GM12878 (cell line): ENCODE measurements around the gene RHOT1. TPM values are rescaled to one million over a fixed set of nuclear protein-coding genes. Genes with fewer than 3 reads are reported as not detected.

Experiments
- ATAC-seq: fragments of 200-7000 bp; cut with Tn5 transposase; 3 replicates; pipeline ENCODE4 v1.9.1; 2020; ENCODE audit warnings: mild to moderate bottlenecking, moderate library complexity
- BruUV-seq: library from RNA; stranded (reverse); fragments of 400-500 nt; replicated peaks from 2 replicates; lab custom pipeline; 2021; lab: Mats Ljungman, UMichigan
- CTCF ChIA-PET: fragments of 300-600 bp; sonication (Branson Sonifier 250); formaldehyde crosslinking; extraction: SDS; loops from one replicate; lab custom pipeline; 2021; ENCODE audit warnings: inconsistent platforms; lab: Yijun Ruan, JAX
- POLR2A ChIA-PET: fragments of 350-600 bp; formaldehyde crosslinking; extraction: SDS; loops from one replicate; lab custom pipeline; 2021; ENCODE audit warnings: inconsistent platforms; lab: Charles Lee
- RAD21 ChIA-PET: fragments of 300-600 bp; sonication (Branson Sonifier 250); formaldehyde crosslinking; loops from one replicate; lab custom pipeline; 2023; ENCODE audit warnings: antibody characterized with exemption; ENCODE audit not compliant: unreplicated experiment; lab: Charles Lee
- SMC1A ChIA-PET: fragments of 300-600 bp; sonication (Branson Sonifier 250); formaldehyde crosslinking; loops from one replicate; lab custom pipeline; 2023; ENCODE audit not compliant: unreplicated experiment, uncharacterized antibody; lab: Charles Lee
- DNase-seq: peaks from one replicate; pipeline ENCODE4 v3.0.0-alpha.2; 2011; ENCODE audit warnings: low read depth, low spot score
- FAIRE-seq: peaks from 3 replicates; lab custom pipeline; 2011; peaks lifted over from hg19 to GRCh38; lab: Jason Lieb, UNC
- H2AFZ ChIP-seq: 2 replicates; pipeline ENCODE4 v1.6.0; 2011; ENCODE audit warnings: low read depth, low read length, control low read depth; ENCODE audit not compliant: control insufficient read depth
- H3K27ac ChIP-seq: 2 replicates; pipeline ENCODE4 v1.5.1; 2011; ENCODE audit warnings: control low read depth; ENCODE audit not compliant: control insufficient read depth, insufficient read depth
- H3K27me3 ChIP-seq, 2 experiments: replicated peaks in 1 of 2; 2 replicates each; pipeline versions ENCODE4 v1.6.0 to v1.6.1; 2011; ENCODE audit warnings: low read length in 1 of 2; ENCODE audit not compliant: control insufficient read depth in 2 of 2, insufficient read depth in 2 of 2
- H3K36me3 ChIP-seq, 2 experiments: 2 replicates each; pipeline ENCODE4 v1.5.1; 2011; ENCODE audit warnings: low read length in 1 of 2; ENCODE audit not compliant: control insufficient read depth in 2 of 2, insufficient read depth in 2 of 2
- H3K4me1 ChIP-seq: 2 replicates; pipeline ENCODE4 v1.6.1; 2011; ENCODE audit warnings: mild to moderate bottlenecking, low read length, moderate library complexity, mixed read lengths; ENCODE audit not compliant: control insufficient read depth, insufficient read depth
- H3K4me2 ChIP-seq: 2 replicates; pipeline ENCODE4 v1.6.0; 2011; ENCODE audit warnings: control low read depth; ENCODE audit not compliant: control insufficient read depth, insufficient read depth
- H3K4me3 ChIP-seq: fragments of 200-600 bp; sonication (generic); 2 replicates; pipeline ENCODE4 v1.5.1; 2016
- H3K79me2 ChIP-seq: 2 replicates; pipeline ENCODE4 v1.6.0; 2011; ENCODE audit warnings: low read length; ENCODE audit not compliant: control insufficient read depth, insufficient read depth
- H3K9ac ChIP-seq: 2 replicates; pipeline ENCODE4 v1.8.0; 2011; ENCODE audit warnings: low read length, control low read depth, mixed read lengths; ENCODE audit not compliant: control insufficient read depth, insufficient read depth
- H3K9me3 ChIP-seq: replicated peaks from 3 replicates; pipeline ENCODE4 v1.5.1; 2011; ENCODE audit warnings: mild to moderate bottlenecking, low read length; ENCODE audit not compliant: control insufficient read depth, insufficient read depth
- H4K20me1 ChIP-seq: 2 replicates; pipeline ENCODE4 v1.6.0; 2011; ENCODE audit not compliant: control insufficient read depth, insufficient read depth
- BACH1 ChIP-seq: fragments of 450-650 bp; IDR thresholded peaks from 2 replicates; pipeline ENCODE4 v1.6.1; 2017; ENCODE audit warnings: mild to moderate bottlenecking, borderline replicate concordance
- BCL3 ChIP-seq: IDR thresholded peaks from 2 replicates; pipeline ENCODE4 v1.6.1; 2011; ENCODE audit warnings: borderline replicate concordance, low read depth, mild to moderate bottlenecking, moderate library complexity, low read length; ENCODE audit not compliant: insufficient read depth, poor library complexity, severe bottlenecking
- CBFB ChIP-seq: IDR thresholded peaks from 2 replicates; pipeline ENCODE4 v1.6.1; 2016; ENCODE audit warnings: antibody characterized with exemption, low read depth
- CBX3 ChIP-seq: fragments of 200-600 bp; sonication (generic); IDR thresholded peaks from 2 replicates; pipeline ENCODE4 v1.6.1; 2016; ENCODE audit warnings: low read depth, borderline replicate concordance
- ETV6 ChIP-seq, 2 experiments: fragments of 450-650 bp in 1 of 2; IDR thresholded peaks in 1 of 2; conservative IDR thresholded peaks in 1 of 2; 2 replicates each; pipeline ENCODE4 v1.6.1; 2014; ENCODE audit warnings: antibody characterized with exemption in 1 of 2, borderline replicate concordance in 1 of 2, low read depth in 1 of 2, mild to moderate bottlenecking in 1 of 2, moderate library complexity in 1 of 2
- HCFC1 ChIP-seq: fragments of 150-350 bp; IDR thresholded peaks from 2 replicates; pipeline ENCODE4 v1.6.1; 2014; ENCODE audit warnings: low read length
- HDAC6 ChIP-seq: fragments of 200-600 bp; sonication (generic); IDR thresholded peaks from one replicate; pipeline ENCODE4 v1.8.0; 2017; ENCODE audit warnings: antibody characterized with exemption; ENCODE audit not compliant: unreplicated experiment
- IRF5 ChIP-seq: fragments of 450-650 bp; IDR thresholded peaks from 2 replicates; pipeline ENCODE4 v1.6.1; 2017; ENCODE audit warnings: borderline replicate concordance
- JUND ChIP-seq: IDR thresholded peaks from 2 replicates; pipeline ENCODE4 v1.6.1; 2012; ENCODE audit warnings: low read depth, mild to moderate bottlenecking, low read length, improper control_type of control experiment, moderate library complexity
- MEF2A ChIP-seq: IDR thresholded peaks from 2 replicates; pipeline ENCODE4 v1.6.1; 2011; ENCODE audit warnings: low read depth, mild to moderate bottlenecking, low read length, moderate library complexity; ENCODE audit not compliant: insufficient read depth
- MYB ChIP-seq: fragments of 150-350 bp; IDR thresholded peaks from 2 replicates; pipeline ENCODE4 v1.6.1; 2014; ENCODE audit warnings: mild to moderate bottlenecking, low read depth, low read length, borderline replicate concordance
- NR2C2 ChIP-seq: IDR thresholded peaks from 2 replicates; pipeline ENCODE4 v1.6.1; 2011; ENCODE audit warnings: borderline replicate concordance, low read depth; ENCODE audit not compliant: control insufficient read depth, insufficient read length
- POLR2AphosphoS5 ChIP-seq: IDR thresholded peaks from 2 replicates; pipeline ENCODE4 v1.6.1; 2011; ENCODE audit warnings: mild to moderate bottlenecking, low read length, inconsistent platforms
- SIN3A ChIP-seq: IDR thresholded peaks from 2 replicates; pipeline ENCODE4 v1.6.1; 2012; ENCODE audit warnings: low read depth, low read length, improper control_type of control experiment
- SREBF1 ChIP-seq: IDR thresholded peaks from 2 replicates; pipeline ENCODE4 v1.6.1; 2012; ENCODE audit warnings: mild to moderate bottlenecking, low read length
- STAT1 ChIP-seq: fragments of 450-650 bp; conservative IDR thresholded peaks from 2 replicates; pipeline ENCODE4 v1.6.1; 2014; ENCODE audit warnings: antibody characterized with exemption, mild to moderate bottlenecking
- TBL1XR1 ChIP-seq: IDR thresholded peaks from 2 replicates; pipeline ENCODE4 v1.6.1; 2012; ENCODE audit warnings: low read depth, low read length, improper control_type of control experiment
- TCF3 ChIP-seq: IDR thresholded peaks from 2 replicates; pipeline ENCODE4 v1.6.1; 2012; ENCODE audit warnings: low read depth, mild to moderate bottlenecking, low read length, borderline replicate concordance; ENCODE audit not compliant: insufficient read depth
- TCF7 ChIP-seq: IDR thresholded peaks from 2 replicates; pipeline ENCODE4 v1.6.1; 2014; ENCODE audit warnings: antibody characterized with exemption, borderline replicate concordance
- ZZZ3 ChIP-seq: IDR thresholded peaks from 2 replicates; pipeline ENCODE4 v1.6.1; 2011; ENCODE audit warnings: low read depth; ENCODE audit not compliant: control insufficient read depth, insufficient read length
- WGBS: methylation state at CpG from one replicate; pipeline ENCODE4 v1.1.6; 2016; ENCODE audit warnings: low lambda C conversion rate; ENCODE audit not compliant: insufficient replicate concordance, insufficient coverage; ENCODE audit errors: missing lambda C conversion rate; 5-methylcytosine and 5-hydroxymethylcytosine counted together
- in situ Hi-C: fragments of 300-500 bp; cut with MboI; formaldehyde crosslinking; loops from 9 replicates; pipeline ENCODE4 v1.14.3; 2018; ENCODE audit warnings: mixed read lengths
- intact Hi-C: fragments of 100-400 bp; cut with micrococcal nuclease; formaldehyde crosslinking; loops from one replicate; pipeline ENCODE4 v1.14.2; 2022; ENCODE audit not compliant: unreplicated experiment
- polyA plus RNA-seq, 11 experiments: library from polyadenylated mRNA; depleted of rRNA in 4 of 11; unstranded in 6 of 11; stranded (reverse) in 5 of 11; fragments of >200 nt; fragmentation: Nextera tagmentation in 4 of 11; fragmentation: Illumina TruSeq in 1 of 11; extraction: Ambion mirVana in 4 of 11; extraction: Trizol in 1 of 11; gene quantifications; 1 replicate in 1 of 11; 2 replicates in 10 of 11; pipeline versions ENCODE4 v1.2.1 to v1.2.3, GENCODE V29; 2011 to 2016; ENCODE audit warnings: inconsistent platforms in 2 of 11, missing spikeins in 2 of 11, low read depth in 1 of 11
- total RNA-seq, 4 experiments: library from RNA; depleted of rRNA in 3 of 4; stranded (reverse); fragments of >200 nt in 3 of 4; fragmentation: Illumina TruSeq in 1 of 4; extraction: Trizol in 1 of 4; gene quantifications; 2 replicates each; pipeline versions ENCODE4 v1.2.1 to v1.2.3, GENCODE V29; 2013 to 2021

Gene RHOT1
- total and polyA plus RNA-seq, 10 of the 15 experiments (the other 5 are each of a cell fraction or from before 2014, with no cell fraction given): 13.3 to 68.2 (median 22.8) TPM

GRCh38 chr17:32159586-32160438 lies 17.5 kb downstream of the RHOT1 start (continued):
- TF ChIP-seq SIN3A: no peak
- no peak for TF ChIP-seq BCL3
- TF ChIP-seq TCF3: no peak
- TF ChIP-seq, all 136 proteins: peak for 0

- in situ Hi-C loops (no loop called here), intact Hi-C loops (no loop called here)
- Histone ChIP-seq H3K9me3 (no peaks in the 10 kb centered on the region; the same call in 2 of the 3 replicates), H3K4me3 (no peak overlapping the region), H2AFZ (no peak overlapping the region), H4K20me1 (no peaks in the 10 kb centered on the region; the same call in 1 of the 2 replicates), H3K27ac (no peak overlapping the region), H3K9ac (no peak overlapping the region), H3K27me3 (no peaks in the 10 kb centered on the region), H3K4me2 (no peak overlapping the region), H3K4me1 (no peaks in the 10 kb centered on the region), H3K36me3 (peaks cover 0 to 7% of the 10 kb centered on the region in 2 experiments; a peak in 3 of 4 replicates), H3K79me2 (no peaks in the 10 kb centered on the region)
- BruUV-seq: no TSS peak
- ChIA-PET SMC1A (interaction anchor here (0.8 kb wide), 1 partner anchor 11 kb away, joined by 3 read pairs; no protein-coding TSS in a partner anchor), CTCF (interaction anchor here (0.6 kb wide), 1 partner anchor 220 kb away, joined by 3 read pairs; no protein-coding TSS in a partner anchor), RAD21 (no interaction called here), POLR2A (interaction anchor here (0.5 kb wide), 1 partner anchor 114 kb away, joined by 5 read pairs; no protein-coding TSS in a partner anchor)
- FAIRE-seq (no peak), ATAC-seq (no peak), DNase-seq (no peak)
- WGBS: 93% methylated on average over 9 of the region's 9 CpGs
- TF ChIP-seq CBX3 (no peak), STAT1 (no peak), TBL1XR1 (no peak), ZZZ3 (no peak), CBFB (no peak), HCFC1 (no peak), JUND (no peak), IRF5 (no peak), HDAC6 (no peak), POLR2AphosphoS5 (no peak), SREBF1 (no peak), MEF2A (no peak), NR2C2 (no peak), ETV6 (conservative IDR thresholded peaks at IDR 0.05 in 1 of 2, IDR thresholded peaks at IDR 0.05 in 1 of 2; ENCODE audit: borderline replicate concordance in 1 of 2, low read depth in 1 of 2) (no peak), TCF7 (no peak), BACH1 (no peak), MYB (no peak)
These were observed 18.2 kb downstream of the RHOT1 start for GRCh38 chr17:32160526-32160925.
